ENCODE results near the gene MAD2L1BP.
A peak's percentile ranks its signal among the peaks of the same experiment; 100 is the strongest.
"Not testable (repeated sequence)": the region's sequence is repeated elsewhere in the genome, so short reads cannot be mapped to it uniquely, and the experiment has no call there.

The MAD2L1BP gene

GRCh38 chr6:43627008-43627825 is 8.4 kb upstream of the MAD2L1BP start:
- DNase-seq = peak; percentile 95

GRCh38 chr6:43628393-43629103 is 7.1 kb upstream of the MAD2L1BP start:
- DNase-seq = peak; percentile 56

GRCh38 chr6:43629104-43629504 is 6.5 kb upstream of the MAD2L1BP start, which contains the start of gene GTPBP2:
TSS of gene GTPBP2 (minus strand) at chr6:43629264. CDS start at chr6:43629162, 102 bp downstream.
- DNase-seq = peak; percentile 99

GRCh38 chr6:43629505-43630300 is 5.9 kb upstream of the MAD2L1BP start:
- DNase-seq = peak; percentile 99

GRCh38 chr6:43630980-43631619 is 4.5 kb upstream of the MAD2L1BP start:
- no peak for DNase-seq

GRCh38 chr6:43633002-43633401 is 2.6 kb upstream of the MAD2L1BP start:
- DNase-seq = not testable (repeated sequence)

GRCh38 chr6:43634702-43635303 is 837 bp upstream of the MAD2L1BP start:
- no peak for DNase-seq

GRCh38 chr6:43636308-43636659 is 644 bp downstream of the MAD2L1BP start:
- DNase-seq = no peak

- DNase-seq = no peak
Measured at GRCh38 chr6:43639984-43640800, 4.6 kb downstream of the MAD2L1BP start.

GRCh38 chr6:43644940-43645612 is 9.4 kb downstream of the MAD2L1BP start, which contains the start of gene RSPH9:
TSS of gene RSPH9 (plus strand) at chr6:43645036. CDS start at chr6:43645099, 63 bp downstream.
- DNase-seq = peak; percentile 54

- DNase-seq = no peak
Measured at GRCh38 chr6:43645613-43645964, 9.9 kb downstream of the MAD2L1BP start.

GRCh38 chr6:43647613-43648012 is 12.0 kb downstream of the MAD2L1BP start:
- DNase-seq = no peak

GRCh38 chr6:43648248-43648647 is 12.6 kb downstream of the MAD2L1BP start:
- DNase-seq = no peak

- DNase-seq = not testable (repeated sequence)
Measured at GRCh38 chr6:43652822-43653221, 17.2 kb downstream of the MAD2L1BP start.

GRCh38 chr6:43657221-43657802 is 21.7 kb downstream of the MAD2L1BP start:
- DNase-seq = no peak

GRCh38 chr6:43658161-43658560 is 22.5 kb downstream of the MAD2L1BP start:
- DNase-seq = no peak

- not testable (repeated sequence) for DNase-seq
Measured at GRCh38 chr6:43662948-43663347, 27.3 kb downstream of the MAD2L1BP start.

GRCh38 chr6:43665376-43665775 is 29.7 kb downstream of the MAD2L1BP start:
- DNase-seq = no peak

- DNase-seq = no peak
Measured at GRCh38 chr6:43666196-43666920, 30.7 kb downstream of the MAD2L1BP start.

All from fibroblast of skin of abdomen (primary cell).